SIG-M5 (cell line): ENCODE data around the gene NIPSNAP3A.

Experiments
- DNase-seq: peaks from one replicate; lab custom pipeline; 2025; lab: John Stamatoyannopoulos, UW

NIPSNAP3A gene

DNA sequence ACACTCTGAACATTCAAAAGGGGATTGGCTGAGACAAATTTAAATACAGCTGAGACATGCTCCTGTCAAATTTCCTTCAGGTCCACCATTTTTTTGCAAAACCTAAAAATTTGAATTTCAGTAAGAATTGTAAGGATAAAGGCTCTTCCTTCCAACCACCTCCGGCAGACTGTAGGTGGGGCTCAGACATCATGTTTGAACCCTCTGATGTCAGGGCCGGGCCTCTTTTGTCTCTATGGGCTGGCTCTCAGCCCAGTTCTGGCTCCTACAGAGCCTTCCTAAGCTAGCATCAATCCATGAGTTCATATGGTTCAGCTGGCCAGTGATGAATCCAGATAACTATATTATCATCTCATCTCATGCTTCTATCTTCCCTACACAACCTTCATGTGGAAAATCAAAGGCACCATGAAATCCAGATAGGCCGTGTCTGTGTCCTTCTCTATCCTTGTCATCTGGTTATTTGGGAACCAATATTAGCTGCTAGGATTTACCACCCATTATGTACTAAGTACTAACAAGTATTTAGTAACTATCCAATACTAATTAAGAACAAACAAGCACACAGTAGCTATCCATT, 60.6 kb downstream of the NIPSNAP3A start:
- DNase-seq: no peak
